SKM-1 treated with dmso at 0.1 percent for 144 hours (cell line): ENCODE results near the gene CCDC43.

Source experiments
- DNase-seq: peaks from one replicate; lab custom pipeline; 2025; ENCODE audit not compliant: unreplicated experiment; lab: John Stamatoyannopoulos, UW

CCDC43 gene

GRCh38 chr17:44628243-44629188 lies 61.1 kb downstream of the CCDC43 start:
- DNase-seq = no peak

- DNase-seq = no peak
Observed at GRCh38 chr17:44627513-44628242, 61.9 kb downstream of the CCDC43 start.
